HEK293T (cell line): ENCODE measurements around the gene FAM53C.

ENCODE experiments used
- BHLHE40 ChIP-seq: fragments of 450-650 bp; IDR thresholded peaks from 2 replicates; pipeline ENCODE4 v1.6.1; 2016; ENCODE audit warnings: mild to moderate bottlenecking, moderate library complexity, borderline replicate concordance
- HDGF ChIP-seq: fragments of 450-650 bp; IDR thresholded peaks from 2 replicates; pipeline ENCODE4 v1.6.1; 2017; ENCODE audit warnings: antibody characterized with exemption, borderline replicate concordance
- NFRKB ChIP-seq: fragments of 450-650 bp; IDR thresholded peaks from 2 replicates; pipeline ENCODE4 v1.6.1; 2016; ENCODE audit warnings: mild to moderate bottlenecking, moderate library complexity
- TARDBP ChIP-seq: fragments of 450-650 bp; IDR thresholded peaks from 2 replicates; pipeline ENCODE4 v1.6.1; 2016

GRCh38 chr5:138346889-138347288, 8.8 kb downstream of the FAM53C start:
- TF ChIP-seq HDGF (no peak), BHLHE40 (no peak), TARDBP (no peak), NFRKB (no peak)
